ENCODE results near the gene UMAD1. TPM values are rescaled to one million over a fixed set of nuclear protein-coding genes. Genes with fewer than 3 reads are reported as not detected.

UMAD1 gene
- total and polyA plus RNA-seq, 8 donors, result 5.0 to 20.8 (median 17.2) TPM

DNA sequence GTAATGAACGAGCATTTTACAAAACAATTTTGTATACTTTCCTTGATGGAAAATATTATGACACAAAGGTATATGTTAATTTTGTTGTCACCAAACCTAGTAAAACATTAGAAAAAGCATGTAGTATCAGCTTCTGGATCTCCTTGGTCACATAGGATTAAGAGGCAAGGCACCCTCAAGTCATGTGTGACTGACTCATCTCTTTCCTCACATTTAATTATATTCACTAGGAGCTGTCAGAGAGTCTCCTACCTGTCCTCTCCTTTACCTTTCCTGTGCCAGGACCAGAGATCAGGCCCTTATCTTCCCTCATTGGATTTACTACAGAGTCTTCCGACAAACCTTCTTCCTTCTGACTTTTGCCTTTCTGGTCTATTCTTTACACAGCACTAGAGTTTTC is 189.1 kb downstream of the UMAD1 start:
- WGBS, 2 donors, result 52 to 67% methylated on average over 2 of the region's 2 CpGs
- peaks cover 0 to 16% (median 4%) of the 10 kb centered on the region in 3 donors for H3K4me1 ChIP-seq
- H3K36me3 ChIP-seq, result no peaks in the 10 kb centered on the region
- H3K9me3 ChIP-seq, result no peaks in the 10 kb centered on the region
- FAIRE-seq (no peak), DNase-seq (no peak), ATAC-seq (peak; percentile 46 to 82 (median 61))
- intact Hi-C loops (cut with DNase I), result no loop called here
- TF ChIP-seq, protein P1, sequence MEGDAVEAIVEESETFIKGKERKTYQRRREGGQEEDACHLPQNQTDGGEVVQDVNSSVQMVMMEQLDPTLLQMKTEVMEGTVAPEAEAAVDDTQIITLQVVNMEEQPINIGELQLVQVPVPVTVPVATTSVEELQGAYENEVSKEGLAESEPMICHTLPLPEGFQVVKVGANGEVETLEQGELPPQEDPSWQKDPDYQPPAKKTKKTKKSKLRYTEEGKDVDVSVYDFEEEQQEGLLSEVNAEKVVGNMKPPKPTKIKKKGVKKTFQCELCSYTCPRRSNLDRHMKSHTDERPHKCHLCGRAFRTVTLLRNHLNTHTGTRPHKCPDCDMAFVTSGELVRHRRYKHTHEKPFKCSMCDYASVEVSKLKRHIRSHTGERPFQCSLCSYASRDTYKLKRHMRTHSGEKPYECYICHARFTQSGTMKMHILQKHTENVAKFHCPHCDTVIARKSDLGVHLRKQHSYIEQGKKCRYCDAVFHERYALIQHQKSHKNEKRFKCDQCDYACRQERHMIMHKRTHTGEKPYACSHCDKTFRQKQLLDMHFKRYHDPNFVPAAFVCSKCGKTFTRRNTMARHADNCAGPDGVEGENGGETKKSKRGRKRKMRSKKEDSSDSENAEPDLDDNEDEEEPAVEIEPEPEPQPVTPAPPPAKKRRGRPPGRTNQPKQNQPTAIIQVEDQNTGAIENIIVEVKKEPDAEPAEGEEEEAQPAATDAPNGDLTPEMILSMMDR (IDR thresholded peaks at IDR 0.05), result no peak
- H3K27ac ChIP-seq, result peak overlapping the region in 3 of 4 donors; percentile 13 to 73 (median 27)
- no peak overlapping the region for H3K4me3 ChIP-seq
- H3K27me3 ChIP-seq, result no peaks in the 10 kb centered on the region

GRCh38 chr7:7830122-7830878 is 189.7 kb downstream of the UMAD1 start:
- FAIRE-seq (no peak), ATAC-seq (peak; percentile 92 to 98 (median 94)), DNase-seq (peak in 4 of 6 donors; percentile 51 to 77 (median 58))
- Histone ChIP-seq H3K4me1 (peaks cover 0 to 16% (median 4%) of the 10 kb centered on the region in 3 donors), H3K4me3 (no peak overlapping the region), H3K36me3 (no peaks in the 10 kb centered on the region), H3K9me3 (no peaks in the 10 kb centered on the region), H3K27me3 (no peaks in the 10 kb centered on the region), H3K27ac (peak overlapping the region in 3 of 4 donors; percentile 13 to 73 (median 27))
- intact Hi-C loops (cut with DNase I), result no loop called here
- 16 to 22% methylated on average over 7 of the region's 7 CpGs for WGBS, 2 donors
- TF ChIP-seq, protein P1 (IDR thresholded peaks at IDR 0.05), result no peak

DNA sequence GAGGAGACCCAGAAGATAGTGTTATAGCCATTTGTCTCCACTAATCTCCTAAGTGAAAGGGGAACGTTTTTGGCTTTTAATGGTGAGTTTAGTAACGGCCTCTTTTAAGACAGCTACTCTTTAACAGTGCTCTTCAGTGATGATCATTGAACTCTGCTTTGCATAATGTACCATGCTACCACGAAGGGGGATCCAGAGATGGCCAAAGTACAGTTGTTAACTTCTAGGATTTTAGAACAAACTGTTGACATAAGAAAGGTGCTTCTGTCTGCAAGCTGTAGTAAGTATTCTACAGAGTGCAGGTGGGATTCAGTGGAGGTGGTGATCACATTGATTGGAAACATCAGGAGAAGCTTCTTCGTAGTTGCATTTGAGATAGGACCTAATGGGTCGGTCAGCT is 192.0 kb downstream of the UMAD1 start:
- ATAC-seq (no peak), FAIRE-seq (no peak), DNase-seq (no peak)
- Histone ChIP-seq H3K27ac (no peak overlapping the region), H3K27me3 (no peaks in the 10 kb centered on the region), H3K4me3 (no peak overlapping the region), H3K4me1 (peaks cover 0 to 16% (median 4%) of the 10 kb centered on the region in 3 donors), H3K9me3 (no peaks in the 10 kb centered on the region), H3K36me3 (no peaks in the 10 kb centered on the region)
- WGBS, 2 donors, result 74 to 78% methylated on average over 5 of the region's 5 CpGs
- intact Hi-C loops (cut with DNase I), result no loop called here
- TF ChIP-seq, protein P1 (IDR thresholded peaks at IDR 0.05), result no peak

DNA sequence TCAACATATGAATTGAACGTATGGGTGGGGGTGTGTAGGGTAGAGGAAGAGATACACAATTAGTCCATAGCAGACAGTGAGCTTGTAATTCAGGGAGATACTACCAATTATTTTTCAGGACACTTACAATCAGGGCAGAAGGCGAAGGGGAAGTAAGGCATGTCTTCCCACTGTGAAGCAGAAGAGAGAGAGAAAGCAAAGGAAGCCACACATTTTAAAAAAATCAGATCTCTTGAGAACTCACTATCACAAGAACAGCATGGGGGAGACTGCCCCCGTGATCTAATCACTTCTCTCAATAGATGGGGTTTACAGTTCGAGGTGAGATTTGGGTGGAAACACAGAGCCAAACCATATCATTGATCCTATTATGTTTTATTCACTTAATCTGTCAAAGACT is 194.2 kb downstream of the UMAD1 start:
- Histone ChIP-seq H3K27ac (no peak overlapping the region), H3K36me3 (no peaks in the 10 kb centered on the region), H3K4me3 (no peak overlapping the region), H3K27me3 (no peaks in the 10 kb centered on the region), H3K4me1 (peaks cover 0 to 10% (median 0%) of the 10 kb centered on the region in 3 donors), H3K9me3 (no peaks in the 10 kb centered on the region)
- intact Hi-C loops (cut with DNase I), result no loop called here
- FAIRE-seq (no peak), ATAC-seq (no peak), DNase-seq (no peak)
- TF ChIP-seq, protein P1 (IDR thresholded peaks at IDR 0.05), result no peak
- WGBS, 2 donors, result 88 to 89% methylated on average over 4 of the region's 4 CpGs

GRCh38 chr7:7841027-7841426 is 200.5 kb downstream of the UMAD1 start:
- Histone ChIP-seq H3K36me3 (no peaks in the 10 kb centered on the region), H3K4me3 (no peak overlapping the region), H3K27me3 (no peaks in the 10 kb centered on the region), H3K9me3 (no peaks in the 10 kb centered on the region), H3K27ac (no peak overlapping the region), H3K4me1 (no peaks in the 10 kb centered on the region)
- no peak for FAIRE-seq
- TF ChIP-seq, protein P1 (IDR thresholded peaks at IDR 0.05), result no peak
- no peak for DNase-seq
- intact Hi-C loops (cut with DNase I), result no loop called here
- no peak for ATAC-seq
- WGBS, 2 donors, result 97% methylated on average over 7 of the region's 7 CpGs
